Activated naive CD4-positive, alpha-beta T cell treated with anti-CD3 and anti-CD28 coated beads, Interleukin-2, amount 50 U/mL, for 72 hours (primary cell): ENCODE measurements around the gene ABHD16A. TPM values are rescaled to one million over a fixed set of nuclear protein-coding genes. Genes with fewer than 3 reads are reported as not detected.

ENCODE experiments used
- ATAC-seq, 2 donors: fragments of 150-1000 bp; cut with Tn5 transposase; 2 replicates each; pipeline ENCODE4 v1.10.0; 2021; ENCODE audit warnings: mild to moderate bottlenecking in 2 of 2, moderate library complexity in 2 of 2
- DNase-seq, 2 donors: peaks; one replicate each; pipeline ENCODE4 v3.0.0; 2021 to 2022; ENCODE audit warnings: low spot score in 2 of 2
- H3K27ac Mint-ChIP-seq, 2 donors: one replicate each; pipeline ENCODE4 v1.8.0; 2022; ENCODE audit warnings: mild to moderate bottlenecking in 2 of 2, mixed read lengths in 2 of 2
- H3K36me3 Mint-ChIP-seq, 2 donors: one replicate each; pipeline ENCODE4 v1.8.0; 2022; ENCODE audit warnings: mixed read lengths in 2 of 2
- H3K9me3 Mint-ChIP-seq, 2 donors: one replicate each; pipeline ENCODE4 v1.8.0; 2022; ENCODE audit warnings: mixed read lengths in 2 of 2
- total RNA-seq, 2 donors: library from RNA; stranded (reverse); gene quantifications; one replicate each; pipeline ENCODE4 v1.2.3, GENCODE V29; 2022

ABHD16A gene
- total RNA-seq, 2 donors from 2014 or later, result 33.1 to 46.8 TPM

DNA sequence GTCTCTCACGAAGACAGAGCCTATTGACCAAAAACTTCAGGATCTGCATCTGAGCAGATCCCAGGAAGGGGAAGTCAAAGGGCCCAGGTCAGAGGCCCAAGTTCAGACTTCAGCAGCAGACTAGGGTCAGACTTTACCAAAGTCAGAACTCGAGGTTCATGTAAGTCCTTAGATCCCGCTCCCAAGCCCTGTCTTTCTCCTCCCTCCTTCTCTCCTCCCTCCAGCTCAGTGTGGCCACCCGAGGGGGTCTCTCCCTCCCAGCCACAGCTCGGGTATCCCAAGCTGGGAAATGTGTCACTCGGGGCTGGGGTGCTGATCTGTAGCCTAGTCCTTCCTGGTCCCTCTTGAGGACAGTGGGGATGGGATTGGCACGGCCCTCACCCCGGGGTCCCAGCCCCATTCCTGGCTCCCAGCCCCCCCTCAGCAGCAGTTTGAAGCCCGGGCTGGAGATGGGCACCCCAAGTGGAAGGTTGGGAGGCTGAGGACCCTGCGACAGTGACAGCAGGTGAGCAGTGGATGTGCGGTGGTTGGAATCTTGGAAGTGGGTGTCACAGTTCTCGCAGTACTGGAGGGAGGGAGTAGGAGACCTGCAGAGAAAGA is 40.9 kb downstream of the ABHD16A start:
- Mint-ChIP-seq H3K27ac (peak overlapping the region; percentile 20 to 92), H3K36me3 (peaks cover 55 to 56% of the 10 kb centered on the region in 2 donors), H3K9me3 (no peaks in the 10 kb centered on the region)
- DNase-seq (no peak), ATAC-seq (no peak)

DNA sequence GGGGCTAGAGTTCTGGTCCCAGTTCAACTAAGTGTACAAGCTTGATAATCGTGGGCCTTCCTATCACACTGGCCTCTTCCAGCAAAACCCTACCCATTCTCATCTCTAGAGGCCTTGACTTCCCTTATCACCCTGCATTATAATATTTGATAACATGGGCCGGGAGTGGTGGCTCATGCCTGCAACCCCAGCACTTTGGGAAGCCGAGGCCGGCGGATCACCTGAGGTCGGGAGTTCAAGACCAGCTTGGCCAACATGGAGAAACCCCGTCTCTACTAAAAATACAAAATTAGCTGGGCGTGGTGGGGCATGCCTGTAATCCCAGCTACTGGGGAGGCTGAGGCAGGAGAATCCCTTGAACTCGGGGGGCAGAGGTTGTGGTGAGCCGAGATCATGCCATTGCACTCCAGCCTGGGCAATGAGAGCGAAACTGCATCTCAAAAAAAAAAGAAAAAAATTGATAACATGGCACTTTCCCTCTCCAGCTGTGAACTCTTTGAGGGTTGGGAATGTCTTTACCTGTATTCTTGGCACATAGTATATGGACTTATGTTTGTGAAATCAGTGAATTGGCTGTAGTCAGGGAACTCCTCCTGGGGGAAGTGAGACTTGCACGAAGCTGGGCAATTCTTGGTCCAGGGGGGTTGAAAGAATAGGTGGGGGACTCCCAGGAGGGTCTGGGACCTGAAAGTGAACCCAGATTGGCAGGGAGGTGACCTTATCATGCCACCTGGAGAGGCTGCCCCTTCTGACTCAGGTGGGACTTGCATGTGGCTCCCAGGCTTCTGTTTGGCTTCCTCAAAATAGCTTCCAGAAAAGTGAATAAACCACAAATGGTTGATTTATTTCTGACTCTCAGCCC is 41.6 kb downstream of the ABHD16A start:
- no peak for DNase-seq
- Mint-ChIP-seq H3K27ac (peak overlapping the region; percentile 74 to 94), H3K9me3 (no peaks in the 10 kb centered on the region), H3K36me3 (peaks cover 49 to 58% of the 10 kb centered on the region in 2 donors)
- ATAC-seq, result no peak

DNA sequence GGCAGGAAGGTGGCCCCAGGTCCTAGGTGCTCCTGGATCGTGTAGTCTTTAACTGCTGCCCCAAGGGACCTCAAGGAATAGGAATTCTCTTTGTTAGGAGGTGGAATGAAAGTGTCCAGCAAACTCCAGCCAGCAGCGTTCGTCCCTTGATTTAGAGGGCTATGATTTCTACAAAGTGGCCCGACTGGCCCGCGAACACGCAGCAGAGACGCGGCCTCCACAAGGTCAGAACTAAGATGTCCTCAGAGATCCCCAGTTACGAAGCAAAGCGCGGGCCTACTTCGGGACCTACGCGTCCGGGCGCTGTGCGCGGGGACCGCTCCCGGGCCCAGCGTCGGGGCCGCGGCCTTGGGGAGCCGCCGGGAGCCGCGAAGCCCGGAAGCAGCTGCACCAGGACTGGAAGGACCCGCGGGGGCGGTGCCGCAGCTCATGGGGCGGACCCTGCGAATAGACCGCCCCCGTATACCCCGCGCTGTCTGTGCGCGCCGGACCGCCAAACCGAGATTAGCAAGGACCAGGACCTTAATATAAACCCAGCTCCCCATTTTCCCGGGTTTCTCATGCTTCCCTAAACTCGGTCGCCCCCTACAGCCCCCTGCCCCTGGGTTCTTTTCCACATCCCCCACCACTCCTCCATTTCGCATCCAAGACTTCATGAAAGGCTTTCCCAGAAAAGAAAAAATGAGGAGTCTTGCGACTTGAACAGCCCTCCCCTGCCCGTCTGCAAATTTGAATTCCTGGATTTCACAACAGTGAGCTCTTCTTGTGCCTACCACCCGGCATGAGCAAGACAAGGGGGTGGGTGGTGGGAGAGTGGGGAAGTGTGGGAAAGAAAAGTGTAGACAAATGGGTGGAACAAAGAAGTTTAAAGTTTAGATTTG is 42.5 kb downstream of the ABHD16A start, which contains the start of gene C6orf47:
C6orf47 (minus strand) TSS at position 398 of the 881 bp plus-strand sequence. CDS start 831 bp downstream, outside the sequence.
- H3K27ac Mint-ChIP-seq, result peak within 1 kb of the TSS; percentile 93 to 94
- DNase-seq, result peak; percentile 72 to 74
- H3K9me3 Mint-ChIP-seq, result no peaks in the 10 kb centered on the region
- H3K36me3 Mint-ChIP-seq, result peaks cover 40 to 58% of the 10 kb centered on the region in 2 donors
- ATAC-seq, result peak; percentile 64 to 70

DNA sequence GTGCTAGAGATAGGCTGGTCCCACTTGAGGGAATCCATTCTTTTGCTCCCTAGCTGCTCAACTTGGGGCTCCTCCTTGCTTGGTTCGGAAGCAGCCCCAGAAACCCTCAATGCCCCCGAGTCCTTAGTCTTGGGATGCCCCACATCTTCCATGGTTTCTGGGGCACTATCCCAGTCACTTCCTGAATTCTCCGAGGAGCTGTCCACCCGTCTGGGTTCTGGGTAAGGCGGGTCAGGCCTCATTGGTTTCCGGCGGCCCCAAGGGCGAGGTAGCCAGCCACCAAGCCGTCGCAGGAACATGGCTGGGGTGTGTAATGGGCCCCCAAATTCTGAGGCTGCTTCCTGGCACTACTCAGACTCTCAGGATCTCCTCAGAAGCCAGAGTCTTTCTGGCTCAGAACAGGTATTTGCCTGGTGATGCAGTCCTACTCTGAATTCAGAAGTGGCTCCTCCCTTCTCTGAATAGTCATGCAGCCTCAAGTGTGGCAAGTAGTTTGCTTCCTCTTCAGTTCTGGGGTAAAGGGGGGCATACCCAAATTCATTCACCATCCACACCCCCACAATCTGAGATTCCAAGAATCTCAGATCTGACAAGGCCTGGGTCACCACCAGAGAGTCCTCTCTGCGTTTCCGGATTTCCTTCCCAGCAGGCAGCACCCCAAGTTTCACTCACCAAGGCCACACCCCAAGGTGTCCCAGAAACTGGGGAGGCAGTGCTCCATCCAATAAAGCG is 43.3 kb downstream of the ABHD16A start:
- ATAC-seq, result peak; percentile 47 to 63
- no peaks in the 10 kb centered on the region for H3K9me3 Mint-ChIP-seq
- peak overlapping the region; percentile 93 to 94 for H3K27ac Mint-ChIP-seq
- DNase-seq, result peak; percentile 38 to 69
- peaks cover 37 to 59% of the 10 kb centered on the region in 2 donors for H3K36me3 Mint-ChIP-seq

DNA sequence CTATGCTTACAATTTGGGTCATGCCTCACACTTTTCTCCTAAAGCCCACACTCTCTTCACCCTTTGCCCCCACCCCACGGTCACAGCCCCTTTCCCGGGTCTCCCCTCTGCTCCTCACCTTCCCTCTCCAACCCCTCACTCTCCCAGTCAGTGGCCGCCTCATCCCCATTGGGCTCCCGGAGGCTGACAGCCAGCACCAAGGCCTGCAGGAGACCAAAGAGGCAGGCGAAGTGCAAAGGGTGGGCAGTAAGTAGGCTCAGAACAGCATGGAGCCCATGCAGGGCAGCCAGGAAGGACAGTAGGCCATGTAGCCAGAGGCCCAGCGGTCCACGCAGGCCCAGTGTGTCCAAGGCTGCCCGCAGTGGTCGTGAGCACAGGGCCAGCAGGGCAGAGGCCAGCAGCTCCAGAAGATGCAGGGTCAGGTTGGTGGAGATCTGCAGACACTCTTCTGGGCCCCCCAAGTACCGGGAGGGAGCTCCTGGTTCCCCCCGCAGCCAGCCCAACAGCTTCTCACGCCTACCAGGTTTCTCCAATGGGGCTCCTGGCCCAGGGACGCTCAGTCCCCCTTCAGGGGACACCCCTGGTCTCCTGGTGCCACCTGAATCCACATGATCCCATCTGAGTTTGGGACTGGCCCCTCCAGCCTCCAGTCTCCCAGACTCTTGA is 44.0 kb downstream of the ABHD16A start:
- Mint-ChIP-seq H3K36me3 (peaks cover 30 to 52% of the 10 kb centered on the region in 2 donors), H3K27ac (peak overlapping the region; percentile 93 to 94), H3K9me3 (no peaks in the 10 kb centered on the region)
- ATAC-seq (no peak), DNase-seq (no peak)

DNA sequence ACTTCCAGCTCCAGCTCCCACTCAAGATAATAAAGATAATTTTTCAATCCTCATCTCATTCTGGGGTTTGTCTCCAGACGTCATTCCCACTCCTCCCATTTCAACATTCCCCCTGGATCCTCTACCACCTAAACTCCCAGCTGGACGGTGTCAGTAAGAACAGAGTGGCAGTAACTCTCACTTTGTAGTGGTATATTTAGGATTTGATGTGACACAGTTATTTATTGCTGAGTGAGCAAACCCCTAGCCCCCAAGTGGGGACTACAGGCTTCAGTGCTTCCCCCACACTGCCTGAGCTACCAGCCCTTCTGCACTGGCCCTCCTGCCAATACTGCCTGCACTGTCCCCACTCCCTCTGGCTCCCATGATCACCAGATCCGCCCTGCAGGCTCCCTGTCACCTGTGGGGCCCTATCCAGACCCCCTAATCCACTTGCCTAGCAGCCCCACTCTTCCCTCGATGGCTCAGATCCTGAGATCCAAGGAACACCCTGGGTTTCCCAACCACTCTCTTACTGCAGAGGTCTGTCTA is 44.9 kb downstream of the ABHD16A start:
- DNase-seq (no peak), ATAC-seq (no peak)
- Mint-ChIP-seq H3K9me3 (no peaks in the 10 kb centered on the region), H3K27ac (peak overlapping the region; percentile 56 to 94), H3K36me3 (peaks cover 21 to 43% of the 10 kb centered on the region in 2 donors)

DNA sequence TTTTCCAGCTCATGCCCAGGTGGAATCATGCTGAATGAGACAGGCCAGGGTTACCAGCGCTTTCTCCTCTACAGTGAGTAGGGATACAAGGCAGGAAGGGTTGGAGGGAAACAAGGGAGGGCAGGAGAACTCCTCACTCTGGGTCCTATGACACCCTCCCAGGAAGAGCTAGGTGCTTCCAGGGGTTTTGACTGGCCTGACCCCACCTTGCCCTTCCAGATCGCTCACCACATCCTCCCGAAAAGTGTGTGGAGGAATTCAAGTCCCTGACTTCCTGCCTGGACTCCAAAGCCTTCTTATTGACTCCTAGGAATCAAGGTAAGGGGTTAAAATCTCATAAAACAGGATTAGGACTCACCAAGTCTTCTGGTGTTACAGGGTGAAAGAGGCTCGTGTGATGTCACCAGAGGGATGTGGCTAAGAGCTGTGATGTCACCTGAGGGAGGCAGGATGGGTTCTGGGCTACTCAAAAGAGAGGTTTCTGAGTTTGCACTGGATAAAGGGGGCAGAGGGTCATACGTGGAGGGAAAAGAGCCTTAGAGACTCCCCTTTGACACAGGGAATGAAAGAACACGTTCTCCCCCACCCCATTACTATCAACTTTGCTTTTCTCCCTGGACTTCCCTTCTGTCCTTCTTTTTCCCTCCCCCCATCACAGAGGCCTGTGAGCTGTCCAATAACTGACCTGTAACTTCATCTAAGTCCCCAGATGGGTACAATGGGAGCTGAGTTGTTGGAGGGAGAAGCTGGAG is 45.5 kb downstream of the ABHD16A start:
- H3K9me3 Mint-ChIP-seq, result no peaks in the 10 kb centered on the region
- ATAC-seq, result no peak
- DNase-seq, result no peak
- peak overlapping the region; percentile 4 to 94 for H3K27ac Mint-ChIP-seq
- H3K36me3 Mint-ChIP-seq, result peaks cover 22 to 45% of the 10 kb centered on the region in 2 donors

DNA sequence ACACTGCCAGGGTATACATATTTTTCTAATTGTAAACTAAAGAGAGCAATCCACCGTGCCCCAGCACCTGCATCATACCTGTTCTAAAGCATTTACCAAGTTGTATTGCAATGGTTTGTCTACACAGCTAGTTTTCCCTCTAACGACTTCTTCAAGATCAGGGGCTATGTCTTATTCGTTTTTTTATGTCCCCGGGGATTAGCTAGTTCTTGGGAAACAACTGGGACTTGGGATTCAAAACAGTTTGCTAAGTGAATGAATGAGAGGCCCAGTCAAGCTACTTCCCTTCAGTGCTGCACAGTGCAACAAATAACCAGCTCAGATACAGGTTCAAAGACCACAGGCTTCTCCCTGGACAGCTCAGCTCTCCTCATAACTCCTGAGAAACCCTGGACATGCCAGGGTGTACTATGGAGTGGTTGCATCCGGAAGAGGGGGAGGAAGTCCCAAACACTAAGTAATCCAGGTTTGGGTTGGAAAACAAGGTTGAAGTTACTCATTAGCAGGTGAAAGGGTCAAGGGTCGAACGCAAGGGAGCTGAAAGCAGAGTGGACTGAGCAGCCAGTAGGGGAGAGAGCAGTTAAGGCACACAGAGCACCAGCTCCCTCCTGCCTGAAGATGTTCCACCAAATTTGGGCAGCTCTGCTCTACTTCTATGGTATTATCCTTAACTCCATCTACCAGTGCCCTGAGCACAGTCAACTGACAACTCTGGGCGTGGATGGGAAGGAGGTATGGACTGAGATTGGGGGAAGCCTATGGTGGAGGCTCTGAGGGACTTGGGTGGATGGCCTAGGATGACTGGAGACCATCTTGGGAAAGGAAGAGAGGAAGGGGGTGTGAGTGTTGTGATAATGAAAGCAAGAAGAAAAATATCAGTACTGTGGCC is 47.5 kb downstream of the ABHD16A start, which contains the start of gene APOM:
APOM (plus strand) TSS at position 546 of the 889 bp plus-strand sequence; CDS start at position 619, 73 bp downstream.
- no peak for DNase-seq
- ATAC-seq, result no peak
- H3K36me3 Mint-ChIP-seq, result peaks cover 29 to 60% of the 10 kb centered on the region in 2 donors
- no peaks in the 10 kb centered on the region for H3K9me3 Mint-ChIP-seq
- H3K27ac Mint-ChIP-seq, result no peak within 1 kb of the TSS

DNA sequence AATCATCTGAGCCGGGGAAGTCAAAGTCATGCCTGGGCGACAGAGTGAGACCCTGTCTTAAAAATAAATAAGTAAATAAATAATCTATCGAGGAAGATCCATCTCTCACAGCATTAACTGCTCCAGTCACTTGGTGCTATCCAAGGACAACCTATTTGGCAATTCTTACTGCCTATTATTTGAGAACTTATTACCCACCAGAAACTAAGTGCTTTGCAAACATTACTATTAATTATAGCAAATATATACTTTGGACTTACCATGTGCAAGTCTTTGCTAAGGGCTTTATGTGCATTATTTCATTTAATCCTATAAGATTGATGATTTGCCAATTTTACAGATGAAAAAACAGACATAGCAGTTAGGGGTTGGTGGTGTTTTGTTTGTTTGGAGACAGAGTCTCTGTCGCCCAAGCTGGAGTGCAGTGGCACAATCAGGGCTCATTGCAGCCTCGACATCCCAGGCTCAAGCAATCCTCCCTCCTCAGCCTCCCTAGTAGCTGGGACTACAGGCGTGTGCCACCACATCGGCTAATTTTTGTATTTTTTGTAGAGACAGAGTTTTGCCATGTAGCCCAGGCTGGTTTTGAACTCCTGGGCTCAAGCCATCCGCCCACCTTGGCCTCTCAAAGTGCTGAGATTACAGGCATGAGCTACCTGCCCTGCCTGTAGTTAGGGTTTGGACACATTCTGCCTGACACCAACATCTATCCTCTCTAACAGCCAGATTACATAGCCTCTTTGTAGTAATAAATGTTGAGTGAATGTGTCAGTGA is 48.4 kb downstream of the ABHD16A start:
- no peak for ATAC-seq
- no peak overlapping the region for H3K27ac Mint-ChIP-seq
- peaks cover 22 to 56% of the 10 kb centered on the region in 2 donors for H3K36me3 Mint-ChIP-seq
- DNase-seq, result no peak
- H3K9me3 Mint-ChIP-seq, result no peaks in the 10 kb centered on the region

DNA sequence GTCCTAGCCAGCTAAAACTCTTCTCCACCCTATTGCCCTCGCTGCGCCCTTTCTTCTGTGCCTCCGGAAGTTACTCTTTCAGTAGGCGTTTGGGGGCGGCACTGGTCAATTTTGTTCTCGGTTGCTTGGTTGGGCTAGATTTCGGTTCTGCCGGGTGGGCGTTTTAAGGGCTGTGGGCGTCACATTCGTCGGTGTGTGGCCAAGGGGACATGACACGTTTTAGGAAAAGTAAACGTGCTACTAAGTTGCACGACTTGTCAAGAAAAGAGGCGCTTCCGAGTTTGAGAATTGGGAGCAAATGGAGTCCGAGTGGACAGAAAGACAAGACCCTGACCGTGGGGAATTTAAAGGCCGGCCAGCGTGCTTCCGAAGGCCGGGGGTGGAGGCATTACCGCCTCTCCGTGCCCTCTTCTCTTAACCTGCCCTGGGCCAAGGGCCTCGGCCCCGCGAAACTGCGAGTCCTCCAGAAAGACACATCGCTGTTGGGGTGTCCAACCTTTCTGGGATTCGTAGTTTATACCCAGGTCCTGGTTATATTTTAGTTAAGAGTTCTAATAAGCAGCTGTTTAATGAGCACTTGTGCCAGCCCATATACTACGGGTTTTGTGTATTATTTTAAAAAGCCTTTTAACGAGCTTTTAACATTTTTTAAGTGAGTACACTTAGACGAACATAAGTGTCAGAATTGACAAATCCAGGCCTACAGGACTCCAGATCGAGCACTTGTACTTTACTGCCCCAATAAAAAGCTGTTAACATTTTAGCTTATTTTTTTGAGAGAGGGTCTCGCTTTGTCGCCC is 50.0 kb downstream of the ABHD16A start:
- Mint-ChIP-seq H3K9me3 (no peaks in the 10 kb centered on the region), H3K36me3 (peaks cover 22 to 49% of the 10 kb centered on the region in 2 donors), H3K27ac (peak overlapping the region; percentile 98 to 99)
- DNase-seq (no peak), ATAC-seq (peak; percentile 62 to 72)

DNA sequence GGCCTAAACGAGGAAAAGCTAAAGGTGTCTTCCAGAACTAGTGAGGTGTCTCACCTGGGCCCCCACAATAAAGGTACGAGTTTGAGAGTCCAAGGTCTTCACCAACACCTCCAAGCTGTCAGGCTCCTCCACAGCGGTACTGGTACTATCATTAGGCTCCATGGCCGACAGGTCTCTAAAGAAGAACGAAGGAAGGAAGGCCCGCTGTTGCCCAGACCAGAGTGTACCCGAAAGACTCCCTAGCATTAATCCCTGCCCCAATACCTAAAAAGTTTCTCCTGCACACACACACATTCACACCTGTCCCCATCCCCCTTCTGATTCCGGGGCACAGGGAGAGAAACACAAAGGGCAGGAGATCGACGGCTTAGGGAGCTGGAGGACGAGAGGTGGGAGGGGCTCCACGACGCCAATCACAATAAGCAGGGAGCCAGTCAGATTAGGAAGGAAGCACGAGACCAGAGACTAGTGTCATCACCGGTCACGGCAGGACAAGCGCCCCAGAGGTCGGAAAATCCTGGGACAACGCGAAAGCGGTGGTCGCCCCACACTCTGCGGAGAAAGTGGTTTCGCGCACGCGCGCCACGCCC is 51.4 kb downstream of the ABHD16A start:
- DNase-seq, result no peak
- peaks cover 26 to 41% of the 10 kb centered on the region in 2 donors for H3K36me3 Mint-ChIP-seq

DNA sequence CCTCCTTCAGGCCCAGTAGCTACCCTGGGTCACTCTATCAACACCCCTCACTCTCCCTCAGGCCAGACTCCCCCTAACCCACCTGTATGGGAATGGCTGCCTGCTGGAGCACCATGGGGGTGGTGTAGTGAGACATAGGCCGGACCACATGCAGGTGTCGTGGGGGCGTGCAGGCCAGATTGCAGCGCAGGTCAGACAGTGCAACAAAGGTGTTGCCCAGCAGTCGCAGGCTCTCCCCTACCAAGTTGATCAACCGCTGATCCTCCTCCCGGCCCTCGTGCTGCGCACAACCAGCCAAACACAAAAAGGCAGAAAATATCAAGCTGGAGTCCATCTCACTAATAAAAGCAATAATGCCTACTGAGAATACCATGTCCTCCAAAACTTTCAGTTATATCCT is 57.8 kb downstream of the ABHD16A start:
- no peak for ATAC-seq
- no peaks in the 10 kb centered on the region for H3K9me3 Mint-ChIP-seq
- no peak for DNase-seq
- H3K36me3 Mint-ChIP-seq, result peaks cover 10 to 14% of the 10 kb centered on the region in 2 donors
- H3K27ac Mint-ChIP-seq, result no peak overlapping the region

More for the DNA sequence above, 51.4 kb downstream of the ABHD16A start:
- peak; percentile 62 to 79 for ATAC-seq
- Mint-ChIP-seq H3K27ac (peak overlapping the region; percentile 98 to 99), H3K9me3 (no peaks in the 10 kb centered on the region)
